IMR-90 (cell line): ENCODE measurements around the gene CAPN10. TPM values are rescaled to one million over a fixed set of nuclear protein-coding genes. Genes with fewer than 3 reads are reported as not detected.

Experiments used
- ATAC-seq: fragments of 200-7000 bp; cut with Tn5 transposase; 2 replicates; pipeline ENCODE4 v1.9.1; 2020; ENCODE audit warnings: low read depth, mild to moderate bottlenecking, moderate library complexity
- BruUV-seq: library from RNA; stranded (reverse); fragments of 400-500 nt; replicated peaks from 2 replicates; lab custom pipeline; 2021; lab: Mats Ljungman, UMichigan
- CTCF ChIA-PET: fragments of 300-600 bp; formaldehyde crosslinking; extraction: SDS; loops from one replicate; lab custom pipeline; 2021; ENCODE audit warnings: antibody characterized with exemption; lab: Yijun Ruan, JAX
- POLR2A ChIA-PET: fragments of 300-600 bp; sonication (Branson Sonifier 250); formaldehyde crosslinking; loops from one replicate; lab custom pipeline; 2022; ENCODE audit warnings: antibody characterized with exemption; ENCODE audit not compliant: unreplicated experiment; lab: Charles Lee
- DNase-seq: peaks from one replicate; pipeline ENCODE4 v3.0.0; 2013
- H2AFZ ChIP-seq: replicated peaks from 2 replicates; pipeline ENCODE3; 2013; ENCODE audit warnings: low read length, mild to moderate bottlenecking; ENCODE audit not compliant: poor library complexity
- H2AK5ac ChIP-seq: 2 replicates; pipeline ENCODE4 v1.6.1; 2013; ENCODE audit warnings: low read depth, low read length, inconsistent platforms
- H2AK9ac ChIP-seq: replicated peaks from 2 replicates; pipeline ENCODE3; 2013; ENCODE audit warnings: mild to moderate bottlenecking, low read depth, low read length, moderate library complexity; ENCODE audit not compliant: poor library complexity
- H2BK120ac ChIP-seq: 2 replicates; pipeline ENCODE4 v1.6.1; 2013; ENCODE audit warnings: low read depth, low read length, inconsistent platforms
- H2BK15ac ChIP-seq: 3 replicates; pipeline ENCODE4 v1.6.1; 2013; ENCODE audit warnings: low read depth, low read length, inconsistent platforms
- H2BK20ac ChIP-seq: 2 replicates; pipeline ENCODE4 v1.6.1; 2013; ENCODE audit warnings: low read depth, mild to moderate bottlenecking, inconsistent platforms, low read length, moderate library complexity
- H2BK5ac ChIP-seq: 2 replicates; pipeline ENCODE4 v1.6.1; 2013; ENCODE audit warnings: mild to moderate bottlenecking, low read depth, low read length, inconsistent platforms; ENCODE audit not compliant: poor library complexity, severe bottlenecking
- H3K14ac ChIP-seq: replicated peaks from 2 replicates; pipeline ENCODE4 v1.6.1; 2013; ENCODE audit warnings: low read depth, low read length, inconsistent platforms
- H3K18ac ChIP-seq: 2 replicates; pipeline ENCODE4 v1.6.1; 2013; ENCODE audit warnings: low read depth, low read length, control low read depth
- H3K23ac ChIP-seq: 2 replicates; pipeline ENCODE4 v1.6.1; 2013; ENCODE audit warnings: low read depth, low read length, inconsistent platforms
- H3K27ac ChIP-seq: 2 replicates; pipeline ENCODE4 v1.5.1; 2013; ENCODE audit warnings: mild to moderate bottlenecking, control low read depth, low read length; ENCODE audit not compliant: insufficient read depth
- H3K27me3 ChIP-seq: 2 replicates; pipeline ENCODE4 v1.6.1; 2013; ENCODE audit warnings: low read length; ENCODE audit not compliant: control insufficient read depth, insufficient read depth
- H3K36me3 ChIP-seq: 2 replicates; pipeline ENCODE4 v1.6.1; 2013; ENCODE audit warnings: low read length, mixed read lengths; ENCODE audit not compliant: control insufficient read depth, insufficient read depth
- H3K4ac ChIP-seq: 2 replicates; pipeline ENCODE4 v1.6.1; 2013; ENCODE audit warnings: low read depth, low read length, inconsistent platforms
- H3K4me1 ChIP-seq: 2 replicates; pipeline ENCODE4 v1.6.1; 2013; ENCODE audit warnings: low read length, mixed read lengths; ENCODE audit not compliant: control insufficient read depth, insufficient read depth
- H3K4me2 ChIP-seq: 2 replicates; pipeline ENCODE4 v1.6.1; 2013; ENCODE audit warnings: low read depth, mild to moderate bottlenecking, control low read depth, low read length, moderate library complexity
- H3K4me3 ChIP-seq: 2 replicates; pipeline ENCODE4 v1.5.1; 2013; ENCODE audit warnings: low read depth, mild to moderate bottlenecking, control low read depth, low read length, moderate library complexity; ENCODE audit not compliant: insufficient read depth
- H3K56ac ChIP-seq: 2 replicates; pipeline ENCODE4 v1.6.1; 2013; ENCODE audit warnings: low read length, inconsistent platforms; ENCODE audit not compliant: insufficient read depth; ENCODE audit errors: extremely low read depth
- H3K79me1 ChIP-seq, 2 experiments: 2 replicates each; pipeline ENCODE4 v1.6.1; 2013; ENCODE audit warnings: low read length in 2 of 2, inconsistent platforms in 1 of 2, low read depth in 1 of 2
- H3K9ac ChIP-seq: 2 replicates; pipeline ENCODE4 v1.6.1; 2013; ENCODE audit warnings: low read depth, low read length, control low read depth
- H3K9me1 ChIP-seq: 2 replicates; pipeline ENCODE4 v1.6.1; 2013; ENCODE audit warnings: low read length, inconsistent platforms; ENCODE audit not compliant: insufficient read depth
- H3K9me3 ChIP-seq: 2 replicates; pipeline ENCODE4 v1.6.1; 2013; ENCODE audit warnings: low read length; ENCODE audit not compliant: control insufficient read depth, insufficient read depth
- H4K20me1 ChIP-seq: 2 replicates; pipeline ENCODE4 v1.6.1; 2013; ENCODE audit warnings: low read length, inconsistent platforms; ENCODE audit not compliant: insufficient read depth
- H4K5ac ChIP-seq: 2 replicates; pipeline ENCODE4 v1.6.1; 2013; ENCODE audit warnings: mild to moderate bottlenecking, low read depth, low read length, control low read depth
- H4K8ac ChIP-seq, 2 experiments: 2 replicates each; pipeline ENCODE4 v1.6.1; 2013; ENCODE audit warnings: low read depth in 2 of 2, low read length in 2 of 2, control low read depth in 1 of 2, inconsistent platforms in 1 of 2
- H4K91ac ChIP-seq: 2 replicates; pipeline ENCODE4 v1.6.1; 2013; ENCODE audit warnings: low read depth, low read length, inconsistent platforms; ENCODE audit not compliant: insufficient read depth
- BHLHE40 ChIP-seq: fragments of 150-350 bp; IDR thresholded peaks from 2 replicates; pipeline ENCODE4 v1.6.1; 2016; ENCODE audit warnings: mild to moderate bottlenecking, low read depth, low read length
- CEBPB ChIP-seq: IDR thresholded peaks from 2 replicates; pipeline ENCODE4 v1.6.1; 2012; ENCODE audit warnings: low read depth, low read length, improper control_type of control experiment
- CHD1 ChIP-seq: IDR thresholded peaks from 2 replicates; pipeline ENCODE4 v1.6.1; 2012; ENCODE audit warnings: low read depth, low read length, improper control_type of control experiment
- CTCF ChIP-seq: conservative IDR thresholded peaks from 2 replicates; pipeline ENCODE4 v1.5.1; 2012; ENCODE audit warnings: mild to moderate bottlenecking, low read depth, low read length, improper control_type of control experiment
- FOS ChIP-seq: fragments of 150-350 bp; IDR thresholded peaks from 2 replicates; pipeline ENCODE4 v1.6.1; 2016; ENCODE audit warnings: low read depth, low read length
- MAFK ChIP-seq: IDR thresholded peaks from 2 replicates; pipeline ENCODE4 v1.6.1; 2012; ENCODE audit warnings: low read depth, low read length, improper control_type of control experiment
- MAZ ChIP-seq: IDR thresholded peaks from 2 replicates; pipeline ENCODE4 v1.6.1; 2012; ENCODE audit warnings: low read depth, mild to moderate bottlenecking, low read length, improper control_type of control experiment, moderate library complexity, borderline replicate concordance
- MXI1 ChIP-seq: IDR thresholded peaks from 2 replicates; pipeline ENCODE4 v1.6.1; 2012; ENCODE audit warnings: low read depth, mild to moderate bottlenecking, low read length, moderate library complexity, borderline replicate concordance
- NFE2L2 ChIP-seq: fragments of 150-350 bp; IDR thresholded peaks from 2 replicates; pipeline ENCODE4 v1.6.1; 2016; ENCODE audit warnings: low read depth, mild to moderate bottlenecking, low read length
- POLR2A ChIP-seq: IDR thresholded peaks from 2 replicates; pipeline ENCODE4 v1.6.1; 2012; ENCODE audit warnings: mild to moderate bottlenecking, low read depth, low read length
- RAD21 ChIP-seq: IDR thresholded peaks from 2 replicates; pipeline ENCODE4 v1.6.1; 2012; ENCODE audit warnings: low read length, improper control_type of control experiment
- RCOR1 ChIP-seq: IDR thresholded peaks from 2 replicates; pipeline ENCODE4 v1.6.1; 2012; ENCODE audit warnings: mild to moderate bottlenecking, low read length, improper control_type of control experiment; ENCODE audit not compliant: insufficient replicate concordance
- RFX5 ChIP-seq: IDR thresholded peaks from 2 replicates; pipeline ENCODE4 v1.8.0; 2012; ENCODE audit warnings: low read depth, mild to moderate bottlenecking, low read length, moderate library complexity
- SMC3 ChIP-seq: fragments of 150-350 bp; IDR thresholded peaks from 2 replicates; pipeline ENCODE4 v1.6.1; 2016; ENCODE audit warnings: low read depth, mild to moderate bottlenecking, antibody characterized with exemption, low read length, moderate library complexity
- USF2 ChIP-seq: fragments of 150-350 bp; IDR thresholded peaks from 2 replicates; pipeline ENCODE4 v1.6.1; 2017; ENCODE audit warnings: mild to moderate bottlenecking, antibody characterized with exemption, low read length, low read depth
- WGBS, 2 experiments: methylation state at CpG; one replicate each; pipeline versions ENCODE4 v1.1.5 to v1.1.7; 2013; ENCODE audit warnings: missing lambda C conversion rate in 2 of 2; ENCODE audit not compliant: insufficient read length in 1 of 2; ENCODE audit errors: extremely low coverage in 2 of 2; 5-methylcytosine and 5-hydroxymethylcytosine counted together
- dilution Hi-C: fragments of 300-500 bp; cut with HindIII; formaldehyde crosslinking; loops from one replicate; pipeline ENCODE4 v1.14.3; 2018; ENCODE audit warnings: low sequenced_read_pairs; ENCODE audit not compliant: unreplicated experiment
- in situ Hi-C: fragments of 300-500 bp; cut with MboI; formaldehyde crosslinking; loops from 3 replicates; pipeline ENCODE4 v1.14.3; 2019; ENCODE audit warnings: low sequenced_read_pairs, inconsistent platforms, mixed read lengths
- intact Hi-C: fragments of 100-400 bp; cut with micrococcal nuclease; formaldehyde crosslinking; loops from 2 replicates; pipeline ENCODE4 v1.10.0; 2022
- polyA plus RNA-seq, 3 experiments: library from polyadenylated mRNA; depleted of rRNA; stranded (reverse); fragments of >200 nt; gene quantifications; 2 replicates each; pipeline ENCODE4 v1.2.3, GENCODE V29; 2012; ENCODE audit warnings: low replicate concordance in 1 of 3
- total RNA-seq: library from RNA; depleted of rRNA; stranded (reverse); fragments of >200 nt; gene quantifications from 2 replicates; pipeline ENCODE4 v1.2.3, GENCODE V29; 2012
- TF ChIP-seq, protein P1 (sequence below): fragments of 150-350 bp; IDR thresholded peaks from 2 replicates; pipeline ENCODE4 v1.6.1; 2016; ENCODE audit warnings: low read depth, mild to moderate bottlenecking, low read length, moderate library complexity, borderline replicate concordance

CAPN10 gene
- total and polyA plus RNA-seq, 2 of the 4 experiments (the other 2 are of a cell fraction): 6.3 to 20.9 TPM

- Histone ChIP-seq H4K5ac (no peak overlapping the region), H3K9me1 (no peaks in the 10 kb centered on the region), H3K4me1 (peaks cover 2% of the 10 kb centered on the region; the same call in 1 of the 2 replicates), H4K91ac (no peak overlapping the region), H4K20me1 (no peaks in the 10 kb centered on the region), H3K36me3 (no peaks in the 10 kb centered on the region), H3K56ac (no peak overlapping the region), H3K23ac (no peak overlapping the region), H2BK20ac (no peak overlapping the region), H4K8ac (no peak overlapping the region), H3K79me1 (no peaks in the 10 kb centered on the region), H3K27me3 (peaks cover 4% of the 10 kb centered on the region; the same call in 1 of the 2 replicates), H2BK120ac (no peak overlapping the region), H2BK15ac (no peak overlapping the region), H3K14ac (no peak overlapping the region), H3K4me3 (no peak overlapping the region), H3K4me2 (no peak overlapping the region), H2AK5ac (no peak overlapping the region), H3K18ac (no peak overlapping the region), H3K9me3 (no peaks in the 10 kb centered on the region), H2BK5ac (no peak overlapping the region), H3K9ac (no peak overlapping the region), H3K4ac (no peak overlapping the region), H3K27ac (no peak overlapping the region), H2AK9ac (no peak overlapping the region), H2AFZ (peak overlapping the region; percentile 14)
- POLR2A ChIA-PET: no interaction called here
- no TSS peak for BruUV-seq
- CTCF ChIA-PET: no interaction called here
- WGBS, 2 experiments: 76% methylated on average over 4 of the region's 10 CpGs; no CpG with 5 or more reads in 1 of the 2 experiments
- dilution Hi-C loops: no loop called here
- ATAC-seq (no peak), DNase-seq (no peak)
- intact Hi-C loops: no loop called here
- no peak for TF ChIP-seq RFX5
- no peak for TF ChIP-seq SMC3
- no peak for TF ChIP-seq NFE2L2
- TF ChIP-seq MXI1: no peak
- no peak for TF ChIP-seq CHD1
- no peak for TF ChIP-seq MAFK
- no peak for TF ChIP-seq CEBPB
- TF ChIP-seq CTCF: no peak
- TF ChIP-seq RCOR1: no peak
- no peak for TF ChIP-seq USF2
- TF ChIP-seq FOS: no peak
- no peak for TF ChIP-seq POLR2A
- TF ChIP-seq, protein P1, sequence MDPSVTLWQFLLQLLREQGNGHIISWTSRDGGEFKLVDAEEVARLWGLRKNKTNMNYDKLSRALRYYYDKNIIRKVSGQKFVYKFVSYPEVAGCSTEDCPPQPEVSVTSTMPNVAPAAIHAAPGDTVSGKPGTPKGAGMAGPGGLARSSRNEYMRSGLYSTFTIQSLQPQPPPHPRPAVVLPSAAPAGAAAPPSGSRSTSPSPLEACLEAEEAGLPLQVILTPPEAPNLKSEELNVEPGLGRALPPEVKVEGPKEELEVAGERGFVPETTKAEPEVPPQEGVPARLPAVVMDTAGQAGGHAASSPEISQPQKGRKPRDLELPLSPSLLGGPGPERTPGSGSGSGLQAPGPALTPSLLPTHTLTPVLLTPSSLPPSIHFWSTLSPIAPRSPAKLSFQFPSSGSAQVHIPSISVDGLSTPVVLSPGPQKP: no peak
- TF ChIP-seq BHLHE40: no peak
- no peak for TF ChIP-seq RAD21
- TF ChIP-seq MAZ: no peak
- in situ Hi-C loops: no loop called here
Measured at GRCh38 chr2:240623531-240624010, 37.0 kb downstream of the CAPN10 start.
